Spleen (tissue), 11 donors: ENCODE data around the gene TNFSF4. TPM values are rescaled to one million over a fixed set of nuclear protein-coding genes. Genes with fewer than 3 reads are reported as not detected.

Experiments used
- DNase-seq: peaks from one replicate; pipeline ENCODE4 v3.0.0-alpha.2; 2020
- H3K27ac ChIP-seq, 8 donors: fragments of 200-600 bp; sonication (generic) in 7 of 8; 1 replicate in 4 of 8; 2 replicates in 4 of 8; pipeline versions ENCODE4 v1.5.0 to v1.8.0; 2016 to 2021; ENCODE audit warnings: inconsistent platforms in 4 of 8, mild to moderate bottlenecking in 4 of 8, moderate library complexity in 1 of 8
- H3K27me3 ChIP-seq, 7 donors: fragments of 200-600 bp; sonication (generic) in 6 of 7; replicated peaks in 1 of 7; 1 replicate in 4 of 7; 2 replicates in 3 of 7; pipeline versions ENCODE4 v1.5.0 to v1.8.0; 2016 to 2021; ENCODE audit warnings: inconsistent platforms in 3 of 7, mild to moderate bottlenecking in 1 of 7
- H3K36me3 ChIP-seq, 6 donors: fragments of 200-600 bp; sonication (generic) in 5 of 6; 1 replicate in 4 of 6; 2 replicates in 2 of 6; pipeline versions ENCODE4 v1.5.0 to v1.8.0; 2016 to 2021; ENCODE audit warnings: inconsistent platforms in 2 of 6
- H3K4me1 ChIP-seq, 6 donors: fragments of 200-600 bp; sonication (generic) in 5 of 6; 1 replicate in 3 of 6; 2 replicates in 3 of 6; pipeline versions ENCODE4 v1.5.0 to v1.8.0; 2016 to 2021; ENCODE audit warnings: inconsistent platforms in 3 of 6
- H3K4me3 ChIP-seq, 8 donors: fragments of 200-600 bp; sonication (generic) in 7 of 8; 1 replicate in 4 of 8; 2 replicates in 4 of 8; pipeline versions ENCODE4 v1.5.0 to v1.8.0; 2016 to 2021; ENCODE audit warnings: inconsistent platforms in 4 of 8, mild to moderate bottlenecking in 4 of 8, moderate library complexity in 2 of 8
- H3K9me3 ChIP-seq, 8 donors: fragments of 200-600 bp; sonication (generic) in 7 of 8; 1 replicate in 4 of 8; 2 replicates in 4 of 8; pipeline versions ENCODE4 v1.5.0 to v1.8.0; 2016 to 2021; ENCODE audit warnings: inconsistent platforms in 4 of 8
- POLR2A ChIP-seq, 3 donors: fragments of 450-650 bp; IDR thresholded peaks; one replicate each; pipeline ENCODE4 v1.5.1; 2017; ENCODE audit warnings: antibody characterized with exemption in 3 of 3, mild to moderate bottlenecking in 1 of 3
- POLR2AphosphoS5 ChIP-seq, 3 donors: sonication (generic); formaldehyde crosslinking; IDR thresholded peaks; one replicate each; pipeline ENCODE4 v1.5.1; 2017; ENCODE audit warnings: antibody characterized with exemption in 3 of 3
- WGBS, 5 donors: extraction: QIAGEN DNeasy Blood & Tissue Kit in 3 of 5; methylation state at CpG; one replicate each; pipeline versions ENCODE4 v1.1.5 to v1.1.7; 2013 to 2018; 5-methylcytosine and 5-hydroxymethylcytosine counted together
- intact Hi-C: fragments of 100-400 bp; cut with DNase I; formaldehyde crosslinking; loops from one replicate; pipeline ENCODE4 v1.15.0; 2023; ENCODE audit warnings: low total_unique reads
- polyA plus RNA-seq, 3 donors: library from polyadenylated mRNA; stranded (reverse); fragments of 200-250 nt; gene quantifications; one replicate each; pipeline ENCODE4 v1.2.1, GENCODE V29; 2013
- total RNA-seq, 7 donors: library from RNA; depleted of rRNA in 3 of 7; stranded (reverse); fragments of >200 nt in 3 of 7; fragmentation: NEBNext Ultra II Directional in 4 of 7; extraction: Animal tissue kit (Norgen Biotek cat#: 25700) in 4 of 7; gene quantifications; one replicate each; pipeline versions ENCODE4 v1.1.0 to v1.2.1, GENCODE V29; 2016 to 2021
- TF ChIP-seq, protein P1 (sequence below), 11 experiments: fragments of 200-600 bp in 7 of 11; fragments of 450-650 bp in 4 of 11; sonication (generic) in 4 of 11; IDR thresholded peaks in 8 of 11; conservative IDR thresholded peaks in 3 of 11; 1 replicate in 7 of 11; 2 replicates in 4 of 11; pipeline versions ENCODE4 v1.4.0 to v1.8.0; 2016 to 2021; ENCODE audit warnings: antibody characterized with exemption in 11 of 11, inconsistent platforms in 4 of 11, mild to moderate bottlenecking in 1 of 11
- donor health status: healthy with polysubstance abuse.
- donor health status: DM: no; HTN: no; CAD: no; lungs with moderate emphysema.
- donor health status: DM: no; HTN: no; CAD: no.
- donor health status: Bipolar disorder and iron deficiency.
- donor health status: healthy.
- donor health status: DM: no; HTN: no; CAD: no.
- donor health status: DM: yes; HTN: yes; CAD: no.

TNFSF4 gene
- total and polyA plus RNA-seq, 10 donors = 1.4 to 11.0 (median 4.8) TPM

DNA sequence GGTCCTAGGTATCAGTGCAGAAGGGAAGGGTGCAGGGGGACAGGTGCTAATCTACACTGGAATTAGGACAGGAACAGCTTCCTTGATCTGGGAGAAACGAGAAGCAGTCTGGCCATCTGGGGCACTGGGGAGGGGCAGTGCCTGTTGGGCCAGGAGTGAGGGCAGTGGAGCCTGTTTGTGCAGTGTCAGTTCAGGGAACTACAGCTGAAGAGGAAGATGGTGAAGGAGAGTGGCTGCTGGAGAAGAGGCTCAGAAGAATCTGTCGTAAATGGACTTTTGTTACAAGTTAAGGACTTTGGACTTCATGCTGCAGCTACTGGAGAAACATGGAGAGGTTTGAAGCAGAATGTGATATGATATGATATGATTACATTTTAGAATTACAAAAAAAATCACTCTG is 3.2 kb upstream of the TNFSF4 start:
- peaks cover 13 to 25% (median 22%) of the 10 kb centered on the region in 6 donors for H3K4me1 ChIP-seq
- no peaks in the 10 kb centered on the region for H3K36me3 ChIP-seq
- TF ChIP-seq, protein P1, sequence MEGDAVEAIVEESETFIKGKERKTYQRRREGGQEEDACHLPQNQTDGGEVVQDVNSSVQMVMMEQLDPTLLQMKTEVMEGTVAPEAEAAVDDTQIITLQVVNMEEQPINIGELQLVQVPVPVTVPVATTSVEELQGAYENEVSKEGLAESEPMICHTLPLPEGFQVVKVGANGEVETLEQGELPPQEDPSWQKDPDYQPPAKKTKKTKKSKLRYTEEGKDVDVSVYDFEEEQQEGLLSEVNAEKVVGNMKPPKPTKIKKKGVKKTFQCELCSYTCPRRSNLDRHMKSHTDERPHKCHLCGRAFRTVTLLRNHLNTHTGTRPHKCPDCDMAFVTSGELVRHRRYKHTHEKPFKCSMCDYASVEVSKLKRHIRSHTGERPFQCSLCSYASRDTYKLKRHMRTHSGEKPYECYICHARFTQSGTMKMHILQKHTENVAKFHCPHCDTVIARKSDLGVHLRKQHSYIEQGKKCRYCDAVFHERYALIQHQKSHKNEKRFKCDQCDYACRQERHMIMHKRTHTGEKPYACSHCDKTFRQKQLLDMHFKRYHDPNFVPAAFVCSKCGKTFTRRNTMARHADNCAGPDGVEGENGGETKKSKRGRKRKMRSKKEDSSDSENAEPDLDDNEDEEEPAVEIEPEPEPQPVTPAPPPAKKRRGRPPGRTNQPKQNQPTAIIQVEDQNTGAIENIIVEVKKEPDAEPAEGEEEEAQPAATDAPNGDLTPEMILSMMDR (IDR thresholded peaks at IDR 0.05 in 8 of 11, conservative IDR thresholded peaks at IDR 0.05 in 3 of 11) = no peak
- TF ChIP-seq POLR2A (IDR thresholded peaks at IDR 0.05) (no peak), POLR2AphosphoS5 (IDR thresholded peaks at IDR 0.05) (no peak)
- no peak overlapping the region for H3K4me3 ChIP-seq
- no peak for DNase-seq
- H3K9me3 ChIP-seq = no peaks in the 10 kb centered on the region
- WGBS, 5 donors = 40 to 72% (median 51%) methylated on average over 2 of the region's 2 CpGs
- H3K27me3 ChIP-seq = no peaks in the 10 kb centered on the region
- intact Hi-C loops = no loop called here
- no peak overlapping the region for H3K27ac ChIP-seq

- 75 to 88% (median 86%) methylated on average over 4 of the region's 4 CpGs for WGBS, 5 donors
- H3K9me3 ChIP-seq = no peaks in the 10 kb centered on the region
These were observed 1.7 kb upstream of the TNFSF4 start for GRCh38 chr1:173208868-173209267.

GRCh38 chr1:173208146-173208545 is 1.0 kb upstream of the TNFSF4 start:
- 84 to 95% (median 89%) methylated on average over 1 of the region's 1 CpG for WGBS, 5 donors
- intact Hi-C loops = loop anchor here (10.0 kb wide), 1 partner anchor 463 kb away; no protein-coding TSS in a partner anchor
- no peak overlapping the region for H3K27ac ChIP-seq
- H3K27me3 ChIP-seq = no peaks in the 10 kb centered on the region
- no peaks in the 10 kb centered on the region for H3K9me3 ChIP-seq
- H3K4me1 ChIP-seq = peaks cover 17 to 46% (median 30%) of the 10 kb centered on the region in 6 donors
- H3K4me3 ChIP-seq = no peak overlapping the region
- DNase-seq = no peak
- H3K36me3 ChIP-seq = no peaks in the 10 kb centered on the region
- TF ChIP-seq POLR2A (IDR thresholded peaks at IDR 0.05) (no peak), POLR2AphosphoS5 (IDR thresholded peaks at IDR 0.05) (no peak)
- TF ChIP-seq, protein P1 (IDR thresholded peaks at IDR 0.05 in 8 of 11, conservative IDR thresholded peaks at IDR 0.05 in 3 of 11) = no peak

More at GRCh38 chr1:173208868-173209267, 1.7 kb upstream of the TNFSF4 start:
- intact Hi-C loops = loop anchor here (10.0 kb wide), 1 partner anchor 464 kb away; no protein-coding TSS in a partner anchor
- no peak overlapping the region for H3K4me3 ChIP-seq
- H3K27ac ChIP-seq = no peak overlapping the region
- peaks cover 17 to 39% (median 30%) of the 10 kb centered on the region in 6 donors for H3K4me1 ChIP-seq
- DNase-seq = no peak
- TF ChIP-seq, protein P1 (IDR thresholded peaks at IDR 0.05 in 8 of 11, conservative IDR thresholded peaks at IDR 0.05 in 3 of 11) = no peak
- TF ChIP-seq POLR2AphosphoS5 (IDR thresholded peaks at IDR 0.05) (no peak), POLR2A (IDR thresholded peaks at IDR 0.05) (no peak)
- no peaks in the 10 kb centered on the region for H3K27me3 ChIP-seq
- H3K36me3 ChIP-seq = no peaks in the 10 kb centered on the region

DNA sequence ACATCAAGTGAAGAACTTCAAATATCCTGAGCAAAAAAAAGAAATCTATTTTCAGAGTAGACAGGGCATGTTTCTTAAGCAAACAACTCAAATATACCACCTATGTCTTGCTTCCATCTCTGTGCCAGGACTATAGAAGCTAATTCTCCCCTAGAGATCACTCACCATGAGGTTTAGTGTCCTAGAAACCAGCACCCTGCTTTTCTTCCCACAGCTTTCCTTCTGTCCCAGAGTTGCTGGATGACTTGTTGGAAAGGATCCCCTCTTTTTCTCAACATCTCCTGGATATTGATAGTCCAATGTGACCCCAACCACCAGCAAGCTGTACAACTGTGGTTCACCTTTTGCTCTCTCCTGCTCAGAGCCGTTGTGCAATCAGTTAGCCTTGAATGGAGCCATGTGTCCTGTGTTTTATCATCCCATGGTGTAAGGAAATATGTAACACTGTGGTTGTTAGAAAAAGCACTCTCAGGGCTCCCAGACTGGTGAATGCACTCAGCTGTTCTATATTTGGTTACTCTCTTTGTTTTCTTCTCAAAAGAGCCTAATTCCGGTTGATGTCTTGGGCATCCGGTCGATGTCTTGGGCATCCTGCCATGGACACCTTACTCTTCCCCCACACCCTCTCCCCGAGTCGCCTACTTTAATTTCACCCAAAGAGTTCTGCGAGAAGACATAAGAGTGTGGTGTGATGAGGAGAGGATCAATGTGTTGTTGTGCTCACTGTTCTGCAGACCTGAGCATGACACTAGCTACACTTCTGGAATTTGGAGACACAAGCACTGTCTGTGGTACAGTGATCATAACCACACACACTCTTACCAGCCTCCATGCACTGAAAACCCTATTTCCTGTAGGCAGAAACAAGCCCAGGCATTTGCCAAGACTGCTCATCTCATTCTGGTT is 1.7 kb downstream of the TNFSF4 start:
- TF ChIP-seq, protein P1 (IDR thresholded peaks at IDR 0.05 in 8 of 11, conservative IDR thresholded peaks at IDR 0.05 in 3 of 11) = no peak
- no peak for TF ChIP-seq POLR2AphosphoS5 (IDR thresholded peaks at IDR 0.05)
- TF ChIP-seq POLR2A (IDR thresholded peaks at IDR 0.05) = no peak
- Histone ChIP-seq H3K9me3 (no peaks in the 10 kb centered on the region), H3K27me3 (no peaks in the 10 kb centered on the region), H3K27ac (peak overlapping the region in 7 of 8 donors; percentile 11 to 73 (median 62)), H3K4me1 (peaks cover 17 to 73% (median 35%) of the 10 kb centered on the region in 6 donors), H3K4me3 (peak overlapping the region in 2 of 8 donors; percentile 23 to 44), H3K36me3 (no peaks in the 10 kb centered on the region)
- intact Hi-C loops = loop anchor here (10.0 kb wide), 1 partner anchor 461 kb away; no protein-coding TSS in a partner anchor
- no peak for DNase-seq
- WGBS, 5 donors = 12 to 28% (median 18%) methylated on average over 7 of the region's 7 CpGs
